ENCODE data around the gene MESD.

GRCh38 chr15:80970658-80971057 lies 19.0 kb downstream of the MESD start:
- TF ChIP-seq CTCF (IDR thresholded peaks at IDR 0.05; ENCODE audit: poor library complexity, severe bottlenecking): no peak
- TF ChIP-seq EZH2 (IDR thresholded peaks at IDR 0.05; ENCODE audit: borderline replicate concordance, insufficient read depth, low read length, poor library complexity, severe bottlenecking): no peak
- no peak for TF ChIP-seq TAF1 (IDR thresholded peaks at IDR 0.05; ENCODE audit: low read depth)
- TF ChIP-seq POLR2AphosphoS5 (IDR thresholded peaks at IDR 0.05): no peak
- TF ChIP-seq RAD21 (conservative IDR thresholded peaks at IDR 0.05): no peak
- TF ChIP-seq MXI1 (conservative IDR thresholded peaks at IDR 0.05; ENCODE audit: poor library complexity, severe bottlenecking): no peak
- no peak for TF ChIP-seq REST (IDR thresholded peaks at IDR 0.05; ENCODE audit: borderline replicate concordance)
- TF ChIP-seq EP300 (conservative IDR thresholded peaks at IDR 0.05; ENCODE audit: poor library complexity, severe bottlenecking): no peak
- no peak for TF ChIP-seq SMC3 (conservative IDR thresholded peaks at IDR 0.05; ENCODE audit: poor library complexity)
